HEK293 (cell line): ENCODE measurements around the gene RASGRP3.

Experiments used
- OVOL3 ChIP-seq: fragments of 450-650 bp; formaldehyde crosslinking; IDR thresholded peaks from 2 replicates; pipeline ENCODE4 v1.5.1; 2016; ENCODE audit warnings: missing biosample characterization, missing genetic modification characterization
- ZNF175 ChIP-seq: fragments of 450-650 bp; formaldehyde crosslinking; IDR thresholded peaks from 2 replicates; pipeline ENCODE4 v1.5.1; 2016; ENCODE audit warnings: missing biosample characterization, missing genetic modification characterization
- ZNF529 ChIP-seq: fragments of 450-650 bp; formaldehyde crosslinking; IDR thresholded peaks from 2 replicates; pipeline ENCODE4 v1.5.1; 2017; ENCODE audit warnings: missing genetic modification characterization, missing biosample characterization; ENCODE audit not compliant: insufficient replicate concordance
- ZNF707 ChIP-seq: fragments of 450-650 bp; formaldehyde crosslinking; IDR thresholded peaks from 2 replicates; pipeline ENCODE4 v1.5.1; 2016; ENCODE audit warnings: missing biosample characterization, missing genetic modification characterization
- ZNF768 ChIP-seq: fragments of 450-650 bp; formaldehyde crosslinking; IDR thresholded peaks from 2 replicates; pipeline ENCODE4 v1.5.1; 2018; ENCODE audit warnings: missing biosample characterization, mild to moderate bottlenecking, missing genetic modification characterization
- ZNF792 ChIP-seq: fragments of 450-650 bp; formaldehyde crosslinking; IDR thresholded peaks from 2 replicates; pipeline ENCODE4 v1.5.1; 2016; ENCODE audit warnings: missing biosample characterization, missing genetic modification characterization
- TF ChIP-seq, protein P1 (sequence below): fragments of 450-650 bp; formaldehyde crosslinking; IDR thresholded peaks from 2 replicates; pipeline ENCODE4 v1.5.1; 2016; ENCODE audit warnings: missing biosample characterization, missing genetic modification characterization

DNA sequence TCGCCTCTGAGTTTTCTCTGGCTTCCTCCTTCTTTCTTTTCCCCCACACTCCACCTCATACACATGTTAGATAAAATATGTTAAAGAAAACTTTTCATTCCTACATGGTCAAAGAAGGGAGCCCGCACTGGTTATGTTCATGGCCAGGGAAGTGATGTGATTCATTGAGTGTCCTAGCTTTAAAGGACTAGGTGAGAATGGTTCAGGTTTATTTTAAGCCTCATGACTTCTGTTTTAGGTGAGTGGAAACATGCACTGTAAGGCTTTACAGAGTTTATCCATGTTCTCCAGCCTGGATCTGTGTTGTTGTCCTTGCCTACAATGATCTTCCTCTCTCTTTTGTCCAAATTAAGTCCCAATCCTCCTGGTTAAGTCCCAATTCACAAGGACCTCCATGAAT lies 56.5 kb downstream of the RASGRP3 start:
- TF ChIP-seq ZNF529, result no peak
- no peak for TF ChIP-seq ZNF768
- TF ChIP-seq, protein P1, sequence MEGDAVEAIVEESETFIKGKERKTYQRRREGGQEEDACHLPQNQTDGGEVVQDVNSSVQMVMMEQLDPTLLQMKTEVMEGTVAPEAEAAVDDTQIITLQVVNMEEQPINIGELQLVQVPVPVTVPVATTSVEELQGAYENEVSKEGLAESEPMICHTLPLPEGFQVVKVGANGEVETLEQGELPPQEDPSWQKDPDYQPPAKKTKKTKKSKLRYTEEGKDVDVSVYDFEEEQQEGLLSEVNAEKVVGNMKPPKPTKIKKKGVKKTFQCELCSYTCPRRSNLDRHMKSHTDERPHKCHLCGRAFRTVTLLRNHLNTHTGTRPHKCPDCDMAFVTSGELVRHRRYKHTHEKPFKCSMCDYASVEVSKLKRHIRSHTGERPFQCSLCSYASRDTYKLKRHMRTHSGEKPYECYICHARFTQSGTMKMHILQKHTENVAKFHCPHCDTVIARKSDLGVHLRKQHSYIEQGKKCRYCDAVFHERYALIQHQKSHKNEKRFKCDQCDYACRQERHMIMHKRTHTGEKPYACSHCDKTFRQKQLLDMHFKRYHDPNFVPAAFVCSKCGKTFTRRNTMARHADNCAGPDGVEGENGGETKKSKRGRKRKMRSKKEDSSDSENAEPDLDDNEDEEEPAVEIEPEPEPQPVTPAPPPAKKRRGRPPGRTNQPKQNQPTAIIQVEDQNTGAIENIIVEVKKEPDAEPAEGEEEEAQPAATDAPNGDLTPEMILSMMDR (tag by site-specific recombination), result no peak
- TF ChIP-seq ZNF792 (tag by site-specific recombination), result no peak
- TF ChIP-seq OVOL3 (tag by site-specific recombination), result no peak
- no peak for TF ChIP-seq ZNF175 (tag by site-specific recombination)
- no peak for TF ChIP-seq ZNF707 (tag by site-specific recombination)
